K562 (cell line): ENCODE data around the gene MLX. TPM values are rescaled to one million over a fixed set of nuclear protein-coding genes. Genes with fewer than 3 reads are reported as not detected.

Source experiments
- ARHGAP35 ChIP-seq: fragments of 450-650 bp; IDR thresholded peaks from 2 replicates; pipeline ENCODE4 v1.6.1; 2018; ENCODE audit not compliant: partially characterized antibody
- CREM ChIP-seq: IDR thresholded peaks from 2 replicates; pipeline ENCODE4 v1.6.1; 2014; ENCODE audit warnings: antibody characterized with exemption, low read depth
- DNMT1 ChIP-seq: fragments of 450-650 bp; IDR thresholded peaks from 2 replicates; pipeline ENCODE4 v1.6.1; 2016; ENCODE audit warnings: antibody characterized with exemption, mild to moderate bottlenecking
- KDM1A ChIP-seq, 2 experiments: fragments of 450-650 bp; IDR thresholded peaks; 2 replicates each; pipeline ENCODE4 v1.6.1; 2016; ENCODE audit warnings: mild to moderate bottlenecking in 2 of 2
- LARP7 ChIP-seq: fragments of 450-650 bp; IDR thresholded peaks from 2 replicates; pipeline ENCODE4 v1.6.1; 2016
- MYBL2 ChIP-seq, 2 experiments: fragments of 450-650 bp in 1 of 2; sonication (generic) in 1 of 2; formaldehyde crosslinking in 1 of 2; IDR thresholded peaks; 2 replicates each; pipeline versions ENCODE4 v1.6.1 to v1.8.1; 2017 to 2022; ENCODE audit warnings: borderline replicate concordance in 1 of 2, inconsistent platforms in 1 of 2, low read depth in 1 of 2, mild to moderate bottlenecking in 1 of 2, missing genetic modification reagents in 1 of 2, moderate library complexity in 1 of 2
- POLR2G ChIP-seq: fragments of 200-400 bp; formaldehyde crosslinking; IDR thresholded peaks from 2 replicates; pipeline ENCODE4 v1.6.1; 2017; ENCODE audit warnings: low read depth, mild to moderate bottlenecking, antibody characterized with exemption, low read length, moderate library complexity
- YY1 ChIP-seq, 3 experiments: IDR thresholded peaks; 2 replicates each; pipeline ENCODE4 v1.6.1; 2011; ENCODE audit warnings: low read length in 2 of 3, mild to moderate bottlenecking in 2 of 3, moderate library complexity in 2 of 3, borderline replicate concordance in 1 of 3, control low read depth in 1 of 3, low read depth in 1 of 3; ENCODE audit not compliant: insufficient read depth in 3 of 3, insufficient replicate concordance in 2 of 3, control insufficient read depth in 1 of 3, insufficient read length in 1 of 3; ENCODE audit errors: extremely low read depth in 1 of 3
- ZKSCAN1 ChIP-seq: fragments of 150-350 bp; IDR thresholded peaks from 2 replicates; pipeline ENCODE4 v1.6.1; 2016; ENCODE audit warnings: low read depth, low read length
- ZNF165 ChIP-seq: fragments of 250-450 bp; sonication (Bioruptor Pico); IDR thresholded peaks from 2 replicates; pipeline ENCODE4 v1.4.0; 2020; ENCODE audit warnings: borderline replicate concordance
- ZNF644 ChIP-seq: fragments of 200-800 bp; sonication (Bioruptor generic); IDR thresholded peaks from 2 replicates; pipeline ENCODE4 v1.6.1; 2016; ENCODE audit warnings: low read depth, missing genetic modification characterization, missing compliant biosample characterization
- polyA plus RNA-seq, 8 experiments: library from polyadenylated mRNA; depleted of rRNA in 4 of 8; stranded (reverse) in 5 of 8; unstranded in 3 of 8; fragments of >200 nt; fragmentation: Nextera tagmentation in 2 of 8; fragmentation: Illumina TruSeq in 1 of 8; extraction: Ambion mirVana in 2 of 8; extraction: Trizol in 1 of 8; gene quantifications; 2 replicates each; pipeline versions ENCODE4 v1.2.1 to v1.2.3, GENCODE V29; 2011 to 2014; ENCODE audit warnings: inconsistent platforms in 1 of 8, missing spikeins in 1 of 8
- total RNA-seq, 7 experiments: library from RNA; depleted of rRNA in 6 of 7; stranded (reverse); fragments of >200 nt in 6 of 7; fragmentation: Illumina TruSeq in 2 of 7; extraction: Trizol in 2 of 7; gene quantifications; 2 replicates each; pipeline versions ENCODE4 v1.2.1 to v1.2.3, GENCODE V29; 2011 to 2021; ENCODE audit warnings: low replicate concordance in 1 of 7
- TF ChIP-seq, protein P1 (sequence below): IDR thresholded peaks from 2 replicates; pipeline ENCODE4 v1.6.1; 2014; ENCODE audit warnings: antibody characterized with exemption
- TF ChIP-seq, protein P2 (sequence below), 2 experiments: fragments of 450-650 bp; formaldehyde crosslinking in 1 of 2; IDR thresholded peaks; 2 replicates each; pipeline versions ENCODE4 v1.4.0 to v1.6.1; 2014 to 2020; ENCODE audit warnings: mild to moderate bottlenecking in 2 of 2, borderline replicate concordance in 1 of 2, low read depth in 1 of 2
- TF ChIP-seq, protein P3 (sequence below): fragments of 450-650 bp; formaldehyde crosslinking; IDR thresholded peaks from 2 replicates; pipeline ENCODE4 v1.4.0; 2020; ENCODE audit warnings: mild to moderate bottlenecking

MLX gene
- total and polyA plus RNA-seq, 9 of the 15 experiments (the other 6 are each of a cell fraction or from before 2014, with no cell fraction given), result 42.9 to 100 (median 58.9) TPM

DNA sequence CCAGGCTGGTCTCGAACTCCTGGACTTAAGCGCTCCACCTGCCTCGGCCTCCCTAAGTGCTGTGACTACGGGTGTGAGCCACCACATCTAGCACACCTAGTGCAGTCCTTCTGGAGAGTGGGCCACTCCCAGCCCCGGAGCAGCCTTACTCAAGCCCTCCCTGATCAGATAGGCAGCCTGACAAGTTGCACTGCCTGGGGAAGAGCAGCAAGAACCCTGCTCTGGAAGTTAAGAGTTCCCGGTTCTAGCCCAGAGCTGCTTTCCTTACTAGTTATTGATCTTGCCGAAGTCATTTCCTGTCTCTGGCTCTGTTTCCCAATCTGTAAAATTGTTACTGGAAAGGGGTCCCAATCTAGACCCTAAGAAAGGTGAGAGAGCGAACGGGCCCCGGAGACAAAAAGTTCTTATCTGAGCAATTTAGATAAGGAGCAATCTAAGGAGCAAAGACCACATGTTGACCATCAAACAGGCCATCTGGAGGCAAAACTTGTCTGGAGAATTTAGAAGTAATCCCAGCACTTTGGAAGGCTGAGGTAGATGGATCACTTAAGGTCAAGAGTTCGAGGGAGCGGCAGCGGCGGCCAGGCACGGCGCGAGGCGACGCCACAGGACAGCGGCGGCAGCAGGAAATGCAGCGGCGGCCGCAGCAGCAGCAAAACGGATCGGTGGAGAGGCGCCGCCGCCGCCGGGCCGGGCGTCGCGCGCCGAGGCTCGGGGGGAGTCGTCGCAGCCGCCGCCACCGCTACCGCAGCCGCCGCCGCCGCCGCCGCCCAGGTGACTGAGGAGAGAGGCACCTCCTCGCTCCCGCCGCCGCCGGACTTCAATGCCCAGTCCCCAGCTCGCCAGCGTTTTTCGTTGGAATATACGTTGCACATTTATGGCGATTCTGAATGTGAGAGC, 35.2 kb upstream of the MLX start (continued):
- TF ChIP-seq, protein P1, sequence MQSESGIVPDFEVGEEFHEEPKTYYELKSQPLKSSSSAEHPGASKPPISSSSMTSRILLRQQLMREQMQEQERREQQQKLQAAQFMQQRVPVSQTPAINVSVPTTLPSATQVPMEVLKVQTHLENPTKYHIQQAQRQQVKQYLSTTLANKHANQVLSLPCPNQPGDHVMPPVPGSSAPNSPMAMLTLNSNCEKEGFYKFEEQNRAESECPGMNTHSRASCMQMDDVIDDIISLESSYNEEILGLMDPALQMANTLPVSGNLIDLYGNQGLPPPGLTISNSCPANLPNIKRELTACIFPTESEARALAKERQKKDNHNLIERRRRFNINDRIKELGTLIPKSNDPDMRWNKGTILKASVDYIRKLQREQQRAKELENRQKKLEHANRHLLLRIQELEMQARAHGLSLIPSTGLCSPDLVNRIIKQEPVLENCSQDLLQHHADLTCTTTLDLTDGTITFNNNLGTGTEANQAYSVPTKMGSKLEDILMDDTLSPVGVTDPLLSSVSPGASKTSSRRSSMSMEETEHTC, result 0 out of 2 replicates have a peak, but pooled peaks have one; percentile 7
- TF ChIP-seq, protein P2, sequence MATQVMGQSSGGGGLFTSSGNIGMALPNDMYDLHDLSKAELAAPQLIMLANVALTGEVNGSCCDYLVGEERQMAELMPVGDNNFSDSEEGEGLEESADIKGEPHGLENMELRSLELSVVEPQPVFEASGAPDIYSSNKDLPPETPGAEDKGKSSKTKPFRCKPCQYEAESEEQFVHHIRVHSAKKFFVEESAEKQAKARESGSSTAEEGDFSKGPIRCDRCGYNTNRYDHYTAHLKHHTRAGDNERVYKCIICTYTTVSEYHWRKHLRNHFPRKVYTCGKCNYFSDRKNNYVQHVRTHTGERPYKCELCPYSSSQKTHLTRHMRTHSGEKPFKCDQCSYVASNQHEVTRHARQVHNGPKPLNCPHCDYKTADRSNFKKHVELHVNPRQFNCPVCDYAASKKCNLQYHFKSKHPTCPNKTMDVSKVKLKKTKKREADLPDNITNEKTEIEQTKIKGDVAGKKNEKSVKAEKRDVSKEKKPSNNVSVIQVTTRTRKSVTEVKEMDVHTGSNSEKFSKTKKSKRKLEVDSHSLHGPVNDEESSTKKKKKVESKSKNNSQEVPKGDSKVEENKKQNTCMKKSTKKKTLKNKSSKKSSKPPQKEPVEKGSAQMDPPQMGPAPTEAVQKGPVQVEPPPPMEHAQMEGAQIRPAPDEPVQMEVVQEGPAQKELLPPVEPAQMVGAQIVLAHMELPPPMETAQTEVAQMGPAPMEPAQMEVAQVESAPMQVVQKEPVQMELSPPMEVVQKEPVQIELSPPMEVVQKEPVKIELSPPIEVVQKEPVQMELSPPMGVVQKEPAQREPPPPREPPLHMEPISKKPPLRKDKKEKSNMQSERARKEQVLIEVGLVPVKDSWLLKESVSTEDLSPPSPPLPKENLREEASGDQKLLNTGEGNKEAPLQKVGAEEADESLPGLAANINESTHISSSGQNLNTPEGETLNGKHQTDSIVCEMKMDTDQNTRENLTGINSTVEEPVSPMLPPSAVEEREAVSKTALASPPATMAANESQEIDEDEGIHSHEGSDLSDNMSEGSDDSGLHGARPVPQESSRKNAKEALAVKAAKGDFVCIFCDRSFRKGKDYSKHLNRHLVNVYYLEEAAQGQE (IDR thresholded peaks at IDR 0.05; ENCODE audit: borderline replicate concordance), result peak; percentile 17; the same call in 1 of the 2 replicates
- TF ChIP-seq, protein P2 (CRISPR knock-in tag; IDR thresholded peaks at IDR 0.05; ENCODE audit: low read depth), result no peak
- TF ChIP-seq KDM1A (IDR thresholded peaks at IDR 0.05) (peak; percentile 70 to 77), ZNF165 (CRISPR knock-in tag) (no peak), ZKSCAN1 (no peak), CREM (peak; percentile 77), ARHGAP35 (no peak), POLR2G (peak; percentile 80), MYBL2 (IDR thresholded peaks at IDR 0.05; ENCODE audit: low read depth) (no peak), MYBL2 (CRISPR knock-in tag; IDR thresholded peaks at IDR 0.05; ENCODE audit: borderline replicate concordance) (no peak), YY1 (IDR thresholded peaks at IDR 0.05; ENCODE audit: borderline replicate concordance in 1 of 3, control insufficient read depth in 1 of 3, extremely low read depth in 1 of 3, insufficient read depth in 3 of 3, insufficient read length in 1 of 3, insufficient replicate concordance in 2 of 3, low read depth in 1 of 3, low read length in 2 of 3) (peak in 2 of 3 experiments; percentile 59 to 62), DNMT1 (no peak), LARP7 (no peak), ZNF644 (no peak)
- TF ChIP-seq, protein P3, sequence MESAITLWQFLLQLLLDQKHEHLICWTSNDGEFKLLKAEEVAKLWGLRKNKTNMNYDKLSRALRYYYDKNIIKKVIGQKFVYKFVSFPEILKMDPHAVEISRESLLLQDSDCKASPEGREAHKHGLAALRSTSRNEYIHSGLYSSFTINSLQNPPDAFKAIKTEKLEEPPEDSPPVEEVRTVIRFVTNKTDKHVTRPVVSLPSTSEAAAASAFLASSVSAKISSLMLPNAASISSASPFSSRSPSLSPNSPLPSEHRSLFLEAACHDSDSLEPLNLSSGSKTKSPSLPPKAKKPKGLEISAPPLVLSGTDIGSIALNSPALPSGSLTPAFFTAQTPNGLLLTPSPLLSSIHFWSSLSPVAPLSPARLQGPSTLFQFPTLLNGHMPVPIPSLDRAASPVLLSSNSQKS (CRISPR knock-in tag), result no peak
